ENCODE results near the gene PHB1.

The PHB1 gene

GRCh38 chr17:49360796-49361128 lies 53.9 kb downstream of the PHB1 start:
- Histone ChIP-seq H3K4me3 (ENCODE audit: low read length) (peak overlapping the region; percentile 88), H3K27me3 (ENCODE audit: insufficient read depth, low read length) (no peaks in the 10 kb centered on the region), H3K27ac (ENCODE audit: low read depth, low read length) (no peak overlapping the region), H3K9me3 (ENCODE audit: insufficient read depth, low read depth, low read length) (no peaks in the 10 kb centered on the region), H3K36me3 (ENCODE audit: insufficient read depth, low read length) (no peaks in the 10 kb centered on the region), H3K9ac (ENCODE audit: low read depth, low read length) (0 out of 2 replicates have a peak overlapping the region, but pooled peaks have one; percentile 93), H3K4me1 (ENCODE audit: insufficient read depth, low read length) (peaks cover 29% of the 10 kb centered on the region)
- 6% methylated on average over 8 of the region's 8 CpGs for WGBS

GRCh38 chr17:49359990-49360795 lies 54.5 kb downstream of the PHB1 start:
- Histone ChIP-seq H3K4me3 (ENCODE audit: low read length) (peak overlapping the region; percentile 88), H3K9me3 (ENCODE audit: insufficient read depth, low read depth, low read length) (no peaks in the 10 kb centered on the region), H3K9ac (ENCODE audit: low read depth, low read length) (no peak overlapping the region), H3K27ac (ENCODE audit: low read depth, low read length) (no peak overlapping the region), H3K4me1 (ENCODE audit: insufficient read depth, low read length) (peaks cover 29% of the 10 kb centered on the region), H3K27me3 (ENCODE audit: insufficient read depth, low read length) (no peaks in the 10 kb centered on the region), H3K36me3 (ENCODE audit: insufficient read depth, low read length) (no peaks in the 10 kb centered on the region)
- WGBS: 38% methylated on average over 7 of the region's 8 CpGs

GRCh38 chr17:49358641-49359247 lies 55.9 kb downstream of the PHB1 start:
- 93% methylated on average over 4 of the region's 4 CpGs for WGBS

GRCh38 chr17:49357516-49357915 lies 57.2 kb downstream of the PHB1 start:
- no peak overlapping the region for H3K27ac ChIP-seq (ENCODE audit: low read depth, low read length)
- H3K27me3 ChIP-seq (ENCODE audit: insufficient read depth, low read length): no peaks in the 10 kb centered on the region
- H3K9ac ChIP-seq (ENCODE audit: low read depth, low read length): no peak overlapping the region
- 97% methylated on average over 3 of the region's 3 CpGs for WGBS
- H3K4me1 ChIP-seq (ENCODE audit: insufficient read depth, low read length): peaks cover 24% of the 10 kb centered on the region
- H3K4me3 ChIP-seq (ENCODE audit: low read length): no peak overlapping the region
- peaks cover 3% of the 10 kb centered on the region; the same call in 1 of the 2 replicates for H3K36me3 ChIP-seq (ENCODE audit: insufficient read depth, low read length)
- no peaks in the 10 kb centered on the region for H3K9me3 ChIP-seq (ENCODE audit: insufficient read depth, low read depth, low read length)

More at GRCh38 chr17:49358641-49359247, 55.9 kb downstream of the PHB1 start:
- H3K27me3 ChIP-seq (ENCODE audit: insufficient read depth, low read length): no peaks in the 10 kb centered on the region
- H3K36me3 ChIP-seq (ENCODE audit: insufficient read depth, low read length): no peaks in the 10 kb centered on the region
- H3K4me3 ChIP-seq (ENCODE audit: low read length): no peak overlapping the region
- H3K9ac ChIP-seq (ENCODE audit: low read depth, low read length): no peak overlapping the region
- no peak overlapping the region for H3K27ac ChIP-seq (ENCODE audit: low read depth, low read length)
- no peaks in the 10 kb centered on the region for H3K9me3 ChIP-seq (ENCODE audit: insufficient read depth, low read depth, low read length)
- peaks cover 29% of the 10 kb centered on the region for H3K4me1 ChIP-seq (ENCODE audit: insufficient read depth, low read length)

- H3K27ac ChIP-seq (ENCODE audit: low read depth, low read length): no peak overlapping the region
- no peak overlapping the region for H3K4me3 ChIP-seq (ENCODE audit: low read length)
- H3K36me3 ChIP-seq (ENCODE audit: insufficient read depth, low read length): peaks cover 3% of the 10 kb centered on the region; the same call in 1 of the 2 replicates
- H3K27me3 ChIP-seq (ENCODE audit: insufficient read depth, low read length): no peaks in the 10 kb centered on the region
- peaks cover 24% of the 10 kb centered on the region for H3K4me1 ChIP-seq (ENCODE audit: insufficient read depth, low read length)
- no peaks in the 10 kb centered on the region for H3K9me3 ChIP-seq (ENCODE audit: insufficient read depth, low read depth, low read length)
- H3K9ac ChIP-seq (ENCODE audit: low read depth, low read length): no peak overlapping the region
- 93% methylated on average over 5 of the region's 5 CpGs for WGBS
Observed at GRCh38 chr17:49356320-49356719, 58.4 kb downstream of the PHB1 start.
